GM23338 (cell line): Measurements from ENCODE around the gene FOXL2NB. TPM values are rescaled to one million over a fixed set of nuclear protein-coding genes. Genes with fewer than 3 reads are reported as not detected.
A peak's percentile ranks its signal among the peaks of the same experiment; 100 is the strongest.

Experiments
- ATAC-seq: fragments of 200-7000 bp; cut with Tn5 transposase; 3 replicates; pipeline ENCODE4 v1.9.1; 2020
- DNase-seq: peaks from one replicate; pipeline ENCODE4 v3.0.0-alpha.2; 2015; ENCODE audit warnings: low spot score
- H2AFZ ChIP-seq: fragments of 200-600 bp; sonication (generic); 2 replicates; pipeline ENCODE4 v1.8.0; 2016; ENCODE audit warnings: antibody characterized with exemption, mild to moderate bottlenecking, moderate library complexity
- H3F3A ChIP-seq: fragments of 200-600 bp; sonication (generic); replicated peaks from 2 replicates; pipeline ENCODE4 v1.8.0; 2017; ENCODE audit warnings: antibody characterized with exemption, mixed run types, low read depth
- H3K27ac ChIP-seq: fragments of 200-600 bp; sonication (generic); 2 replicates; pipeline ENCODE4 v1.6.1; 2016; ENCODE audit warnings: low read depth
- H3K27me3 ChIP-seq: fragments of 200-600 bp; sonication (generic); 2 replicates; pipeline ENCODE4 v1.8.0; 2016; ENCODE audit warnings: mild to moderate bottlenecking, mixed run types, moderate library complexity; ENCODE audit not compliant: insufficient read depth
- H3K36me3 ChIP-seq: fragments of 200-600 bp; sonication (generic); 2 replicates; pipeline ENCODE4 v1.8.0; 2016; ENCODE audit warnings: mild to moderate bottlenecking; ENCODE audit not compliant: insufficient read depth
- H3K4me1 ChIP-seq: fragments of 200-600 bp; sonication (generic); 2 replicates; pipeline ENCODE4 v1.8.0; 2016; ENCODE audit warnings: mild to moderate bottlenecking, moderate library complexity; ENCODE audit not compliant: insufficient read depth
- H3K4me2 ChIP-seq: fragments of 200-600 bp; sonication (generic); 2 replicates; pipeline ENCODE4 v1.7.1; 2017; ENCODE audit warnings: mixed run types
- H3K4me3 ChIP-seq: fragments of 200-600 bp; sonication (generic); 2 replicates; pipeline ENCODE4 v1.6.1; 2016; ENCODE audit warnings: mixed run types
- H3K79me2 ChIP-seq: fragments of 200-600 bp; sonication (generic); replicated peaks from 2 replicates; pipeline ENCODE4 v1.8.0; 2017; ENCODE audit warnings: mild to moderate bottlenecking; ENCODE audit not compliant: insufficient read depth
- H3K9me2 ChIP-seq: fragments of 200-600 bp; sonication (generic); 2 replicates; pipeline ENCODE4 v1.8.0; 2017; ENCODE audit not compliant: insufficient read depth
- H4K20me1 ChIP-seq: fragments of 200-600 bp; sonication (generic); replicated peaks from 2 replicates; pipeline ENCODE4 v1.8.0; 2017; ENCODE audit warnings: mild to moderate bottlenecking; ENCODE audit not compliant: insufficient read depth
- H3K27ac Mint-ChIP-seq: 2 replicates; pipeline ENCODE4 v1.8.0; 2020; ENCODE audit warnings: inconsistent platforms, mild to moderate bottlenecking, moderate library complexity, mixed read lengths
- H3K27me3 Mint-ChIP-seq: 3 replicates; pipeline ENCODE4 v1.8.0; 2022; ENCODE audit warnings: low read depth, mild to moderate bottlenecking, moderate library complexity, mixed read lengths, inconsistent platforms; ENCODE audit not compliant: insufficient read depth, poor library complexity
- H3K36me3 Mint-ChIP-seq: 3 replicates; pipeline ENCODE4 v1.8.0; 2021; ENCODE audit warnings: low read depth, mild to moderate bottlenecking, inconsistent platforms, moderate library complexity, mixed read lengths
- H3K4me1 Mint-ChIP-seq: 3 replicates; pipeline ENCODE4 v1.8.0; 2020; ENCODE audit warnings: mild to moderate bottlenecking, inconsistent platforms, mixed read lengths
- H3K4me3 Mint-ChIP-seq: 3 replicates; pipeline ENCODE4 v1.8.0; 2021; ENCODE audit warnings: moderate library complexity, mild to moderate bottlenecking, inconsistent platforms, mixed read lengths
- H3K9me3 Mint-ChIP-seq: 3 replicates; pipeline ENCODE4 v1.8.0; 2020; ENCODE audit warnings: moderate library complexity, mild to moderate bottlenecking, inconsistent platforms, mixed read lengths
- EZH2 ChIP-seq: fragments of 200-600 bp; sonication (generic); IDR thresholded peaks from one replicate; pipeline ENCODE4 v1.8.0; 2017; ENCODE audit warnings: antibody characterized with exemption, mild to moderate bottlenecking, low read depth; ENCODE audit not compliant: unreplicated experiment
- NANOG ChIP-seq: IDR thresholded peaks from 2 replicates; pipeline ENCODE4 v1.6.1; 2016; ENCODE audit warnings: antibody characterized with exemption, borderline replicate concordance
- REST ChIP-seq: IDR thresholded peaks from one replicate; pipeline ENCODE4 v1.6.1; 2018; ENCODE audit warnings: antibody characterized with exemption; ENCODE audit not compliant: unreplicated experiment
- STAT1 ChIP-seq: IDR thresholded peaks from one replicate; pipeline ENCODE4 v1.6.1; 2016; ENCODE audit warnings: antibody characterized with exemption; ENCODE audit not compliant: unreplicated experiment
- ZNF462 ChIP-seq: fragments of 250-450 bp; sonication (Bioruptor Pico); IDR thresholded peaks from 2 replicates; pipeline ENCODE4 v1.5.0; 2020; ENCODE audit warnings: mild to moderate bottlenecking, moderate library complexity
- polyA plus RNA-seq: library from polyadenylated mRNA; unstranded; fragments of >200 nt; fragmentation: Nextera tagmentation; extraction: Ambion mirVana; gene quantifications from 2 replicates; pipeline ENCODE4 v1.2.1, GENCODE V29; 2016
- total RNA-seq: library from RNA; depleted of rRNA; stranded (reverse); fragments of >200 nt; shearing (Covaris generic); gene quantifications from 2 replicates; pipeline ENCODE4 v1.2.3, GENCODE V29; 2014

Gene FOXL2NB
- total and polyA plus RNA-seq, 2 experiments from 2014 or later = 11.2 to 15.6 TPM

- Mint-ChIP-seq H3K27me3 (peaks cover 14% of the 10 kb centered on the region), H3K27ac (no peak overlapping the region), H3K9me3 (no peaks in the 10 kb centered on the region), H3K36me3 (no peaks in the 10 kb centered on the region), H3K4me3 (no peak overlapping the region), H3K4me1 (peaks cover 13% of the 10 kb centered on the region)
- DNase-seq (no peak), ATAC-seq (no peak; the same call in 2 of the 3 replicates)
- TF ChIP-seq NANOG (no peak), EZH2 (no peak), REST (no peak), ZNF462 (CRISPR knock-in tag) (no peak), STAT1 (no peak)
- Histone ChIP-seq H3K27me3 (no peaks in the 10 kb centered on the region), H3K27ac (no peak overlapping the region), H2AFZ (peak overlapping the region; percentile 18; the same call in 1 of the 2 replicates), H3K9me2 (no peaks in the 10 kb centered on the region), H3K4me3 (no peak overlapping the region), H3K36me3 (no peaks in the 10 kb centered on the region), H4K20me1 (no peaks in the 10 kb centered on the region), H3K4me2 (no peak overlapping the region), H3K4me1 (peaks cover 10% of the 10 kb centered on the region), H3F3A (no peaks in the 10 kb centered on the region), H3K79me2 (no peaks in the 10 kb centered on the region)
Observed at GRCh38 chr3:138928727-138929372, 18.2 kb upstream of the FOXL2NB start.
